ENCODE data around the gene SOX13. TPM values are rescaled to one million over a fixed set of nuclear protein-coding genes. Genes with fewer than 3 reads are reported as not detected.
A peak's percentile ranks its signal among the peaks of the same experiment; 100 is the strongest.

Gene SOX13
- total RNA-seq, 4 donors from 2014 or later: 13.3 to 25.6 (median 21.7) TPM

DNA sequence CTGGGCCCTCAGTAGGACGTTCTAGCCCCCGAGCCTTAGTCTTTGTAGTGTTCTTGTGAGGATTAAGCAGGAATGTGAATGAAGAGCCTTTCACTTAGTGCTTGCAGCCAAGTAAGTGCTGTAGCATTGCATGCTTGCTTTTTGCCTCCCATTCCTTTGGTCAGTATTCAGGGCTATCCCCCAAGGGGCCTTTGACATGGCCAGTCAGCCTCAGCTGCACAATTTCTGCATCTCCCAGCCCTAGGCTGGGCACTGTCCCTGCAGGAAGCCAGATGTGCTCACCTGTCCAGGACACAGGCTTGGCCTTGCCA is 30.5 kb downstream of the SOX13 start:
- Histone ChIP-seq H3K4me1 (peaks cover 54 to 80% (median 69%) of the 10 kb centered on the region in 4 donors), H3K36me3 (no peaks in the 10 kb centered on the region), H3K27me3 (peaks cover 0 to 19% (median 0%) of the 10 kb centered on the region in 4 donors), H3K4me3 (no peak overlapping the region), H3K9me3 (no peaks in the 10 kb centered on the region), H3K27ac (replicated peaks in 1 of 4) (peak overlapping the region; percentile 15 to 60 (median 50))
- no CpG with 5 or more reads among the region's 2 CpGs for WGBS
- intact Hi-C loops (cut with DNase I): no loop called here
- DNase-seq (ENCODE audit: extremely low spot score): no peak
- TF ChIP-seq POLR2A (IDR thresholded peaks at IDR 0.05; ENCODE audit: low read depth) (no peak), POLR2AphosphoS5 (IDR thresholded peaks at IDR 0.05) (no peak), EP300 (IDR thresholded peaks at IDR 0.05) (no peak)
- TF ChIP-seq, protein P1, sequence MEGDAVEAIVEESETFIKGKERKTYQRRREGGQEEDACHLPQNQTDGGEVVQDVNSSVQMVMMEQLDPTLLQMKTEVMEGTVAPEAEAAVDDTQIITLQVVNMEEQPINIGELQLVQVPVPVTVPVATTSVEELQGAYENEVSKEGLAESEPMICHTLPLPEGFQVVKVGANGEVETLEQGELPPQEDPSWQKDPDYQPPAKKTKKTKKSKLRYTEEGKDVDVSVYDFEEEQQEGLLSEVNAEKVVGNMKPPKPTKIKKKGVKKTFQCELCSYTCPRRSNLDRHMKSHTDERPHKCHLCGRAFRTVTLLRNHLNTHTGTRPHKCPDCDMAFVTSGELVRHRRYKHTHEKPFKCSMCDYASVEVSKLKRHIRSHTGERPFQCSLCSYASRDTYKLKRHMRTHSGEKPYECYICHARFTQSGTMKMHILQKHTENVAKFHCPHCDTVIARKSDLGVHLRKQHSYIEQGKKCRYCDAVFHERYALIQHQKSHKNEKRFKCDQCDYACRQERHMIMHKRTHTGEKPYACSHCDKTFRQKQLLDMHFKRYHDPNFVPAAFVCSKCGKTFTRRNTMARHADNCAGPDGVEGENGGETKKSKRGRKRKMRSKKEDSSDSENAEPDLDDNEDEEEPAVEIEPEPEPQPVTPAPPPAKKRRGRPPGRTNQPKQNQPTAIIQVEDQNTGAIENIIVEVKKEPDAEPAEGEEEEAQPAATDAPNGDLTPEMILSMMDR (IDR thresholded peaks at IDR 0.05): no peak

DNA sequence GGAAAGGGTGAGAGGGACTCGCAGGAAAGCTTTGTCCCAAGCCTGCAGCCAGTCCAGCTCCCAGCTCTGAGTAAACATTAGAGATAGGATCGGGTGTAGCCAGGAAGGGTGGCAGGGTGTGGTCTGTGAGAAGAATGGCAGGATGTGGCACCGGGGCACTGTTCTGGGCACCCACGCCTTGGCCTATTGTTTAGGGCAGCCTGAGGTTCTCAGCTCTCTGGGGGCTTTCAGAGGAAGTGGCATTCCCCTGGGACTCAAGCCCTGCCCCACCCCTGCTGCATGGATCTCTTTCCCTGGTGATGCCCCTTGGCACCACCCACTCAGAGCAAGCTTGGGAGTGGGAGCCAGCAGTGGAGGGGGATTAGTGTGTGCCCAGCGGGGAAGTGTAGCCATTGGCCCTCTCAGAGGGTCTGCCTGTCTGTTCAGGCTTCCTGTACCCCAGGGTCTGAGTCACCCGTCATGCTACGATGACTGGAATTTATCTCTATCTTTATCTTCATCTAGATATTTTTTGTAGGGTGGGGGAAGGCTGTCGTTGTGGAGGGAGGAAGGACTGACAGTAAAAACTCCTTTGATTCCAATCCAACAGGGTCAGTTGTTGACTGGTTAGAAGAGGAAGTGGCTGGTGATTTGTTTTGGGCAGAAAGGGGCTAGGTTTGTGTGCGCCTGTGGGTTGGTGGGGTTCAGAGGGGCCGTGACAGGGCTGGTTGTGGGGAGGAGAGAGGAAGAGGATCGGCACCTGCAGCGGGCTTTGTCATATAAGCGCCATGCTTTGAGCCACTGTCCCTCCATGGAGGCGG is 31.6 kb downstream of the SOX13 start:
- H3K27me3 ChIP-seq: peaks cover 0 to 28% (median 0%) of the 10 kb centered on the region in 4 donors
- no peak overlapping the region for H3K4me3 ChIP-seq
- 59% methylated on average over 14 of the region's 14 CpGs for WGBS
- DNase-seq (ENCODE audit: extremely low spot score): no peak
- H3K4me1 ChIP-seq: peaks cover 60 to 81% (median 74%) of the 10 kb centered on the region in 4 donors
- no peak for TF ChIP-seq EP300 (IDR thresholded peaks at IDR 0.05)
- no peak for TF ChIP-seq POLR2A (IDR thresholded peaks at IDR 0.05; ENCODE audit: low read depth)
- TF ChIP-seq POLR2AphosphoS5 (IDR thresholded peaks at IDR 0.05): peak in 1 of 2 donors; percentile 6
- TF ChIP-seq, protein P1 (IDR thresholded peaks at IDR 0.05): no peak
- peak overlapping the region; percentile 15 to 60 (median 50) for H3K27ac ChIP-seq (replicated peaks in 1 of 4)
- intact Hi-C loops (cut with DNase I): no loop called here
- H3K36me3 ChIP-seq: no peaks in the 10 kb centered on the region
- H3K9me3 ChIP-seq: no peaks in the 10 kb centered on the region

DNA sequence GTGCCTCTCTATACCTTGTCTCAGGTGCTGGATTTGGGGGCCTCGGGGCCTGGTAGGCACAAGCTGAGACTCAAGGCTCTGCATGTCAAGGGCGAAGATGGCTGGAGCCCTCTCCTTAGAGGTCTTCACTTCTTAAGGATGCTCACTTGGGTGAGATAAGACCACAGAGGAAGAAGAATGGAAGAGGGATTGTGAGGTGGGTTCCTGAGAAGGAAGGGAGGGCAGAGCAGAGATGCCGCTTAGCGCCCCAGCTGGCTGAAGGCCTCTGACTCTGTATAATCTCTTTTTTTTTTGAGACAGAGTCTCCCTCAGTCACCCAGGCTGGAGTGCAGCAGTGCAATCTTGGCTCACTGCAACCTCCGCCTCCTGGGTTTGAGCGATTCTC is 32.2 kb downstream of the SOX13 start:
- H3K4me1 ChIP-seq: peaks cover 55 to 77% (median 69%) of the 10 kb centered on the region in 4 donors
- TF ChIP-seq, protein P1 (IDR thresholded peaks at IDR 0.05): no peak
- H3K36me3 ChIP-seq: no peaks in the 10 kb centered on the region
- WGBS: 86% methylated on average over 6 of the region's 6 CpGs
- intact Hi-C loops (cut with DNase I): no loop called here
- no peak overlapping the region for H3K4me3 ChIP-seq
- peak overlapping the region in 3 of 4 donors; percentile 42 to 60 (median 58) for H3K27ac ChIP-seq (replicated peaks in 1 of 4)
- H3K27me3 ChIP-seq: peaks cover 0 to 28% (median 0%) of the 10 kb centered on the region in 4 donors
- DNase-seq (ENCODE audit: extremely low spot score): no peak
- no peaks in the 10 kb centered on the region for H3K9me3 ChIP-seq

DNA sequence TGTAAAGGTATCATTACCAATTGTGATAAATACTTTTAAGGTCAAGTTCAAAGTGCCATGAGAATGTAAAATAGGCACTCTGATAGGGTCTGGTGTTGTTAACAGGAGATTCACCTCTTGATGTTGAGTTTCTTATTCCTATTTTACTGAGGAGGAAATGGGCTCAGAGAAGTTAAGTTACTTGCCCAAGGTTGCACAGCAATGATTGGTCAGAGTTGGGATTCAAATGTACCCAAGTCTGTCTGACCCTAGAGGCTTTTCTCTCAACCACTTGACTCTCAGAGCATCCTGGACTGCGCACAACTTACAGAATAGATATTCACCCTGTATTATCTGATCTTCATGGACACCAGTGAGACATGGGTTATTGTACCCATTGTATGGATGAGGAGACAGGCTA is 33.9 kb downstream of the SOX13 start:
- Histone ChIP-seq H3K4me1 (peaks cover 50 to 68% (median 58%) of the 10 kb centered on the region in 4 donors), H3K9me3 (no peaks in the 10 kb centered on the region), H3K27ac (replicated peaks in 1 of 4) (no peak overlapping the region)

More for the DNA sequence above, 33.9 kb downstream of the SOX13 start:
- 92% methylated on average over 1 of the region's 1 CpG for WGBS
- intact Hi-C loops (cut with DNase I): no loop called here
- no peak for DNase-seq (ENCODE audit: extremely low spot score)
- Histone ChIP-seq H3K36me3 (no peaks in the 10 kb centered on the region), H3K4me3 (no peak overlapping the region), H3K27me3 (peaks cover 0 to 28% (median 0%) of the 10 kb centered on the region in 4 donors)
- TF ChIP-seq POLR2A (IDR thresholded peaks at IDR 0.05; ENCODE audit: low read depth) (no peak), POLR2AphosphoS5 (IDR thresholded peaks at IDR 0.05) (no peak), EP300 (IDR thresholded peaks at IDR 0.05) (no peak)
- TF ChIP-seq, protein P1 (IDR thresholded peaks at IDR 0.05): no peak

All from esophagus muscularis mucosa (tissue), 4 donors.